CD4-positive, alpha-beta T cell treated with Interleukin-17A for 1 hour (primary cell): ENCODE measurements around the gene NFAT5.

Experiments
- DNase-seq: peaks from one replicate; pipeline ENCODE4 v3.0.0-alpha.2; 2020

The NFAT5 gene

GRCh38 chr16:69744363-69745231 lies 178.8 kb downstream of the NFAT5 start:
- no peak for DNase-seq

DNA sequence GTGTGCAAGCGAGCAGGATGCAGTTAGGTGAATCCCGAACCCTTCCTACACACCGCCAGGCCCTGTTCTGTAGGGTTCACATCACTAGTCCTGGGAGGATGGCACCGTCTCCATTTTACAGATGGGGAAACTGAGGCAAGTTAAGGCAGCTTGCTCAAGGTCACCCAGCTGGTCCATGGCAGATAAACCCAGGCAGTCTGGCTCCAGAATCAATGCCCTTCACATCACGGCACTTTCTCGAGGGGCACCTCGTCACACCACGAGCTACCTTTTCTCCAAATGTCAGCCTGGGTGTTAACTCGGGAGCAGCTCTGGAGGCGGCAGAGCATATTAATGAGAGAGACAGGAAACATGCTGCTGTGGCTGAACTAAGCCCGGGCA lies 179.5 kb downstream of the NFAT5 start:
- no peak for DNase-seq

- DNase-seq: no peak
These were observed 180.2 kb downstream of the NFAT5 start for GRCh38 chr16:69745959-69746358.

DNA sequence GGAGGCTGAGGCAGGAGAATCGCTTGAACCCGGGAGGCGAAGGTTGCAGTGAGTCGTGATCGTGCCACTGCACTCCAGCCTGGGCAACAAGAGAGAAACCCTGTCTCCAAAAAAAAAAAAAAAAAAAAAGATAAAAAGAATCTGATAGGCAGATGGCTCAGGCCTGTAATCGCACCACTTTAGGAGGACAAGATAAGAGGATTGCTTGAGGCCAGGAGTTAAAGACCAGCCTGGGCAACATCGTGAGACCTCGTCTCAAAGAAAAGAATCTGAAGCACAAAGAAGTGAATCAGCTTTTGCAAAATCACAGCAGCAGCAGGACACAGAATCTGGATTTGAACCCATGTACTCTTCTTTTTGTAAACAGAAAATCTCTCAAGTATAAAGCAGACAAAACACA lies 181.3 kb downstream of the NFAT5 start:
- DNase-seq: no peak

- no peak for DNase-seq
These were observed 183.1 kb downstream of the NFAT5 start for GRCh38 chr16:69748694-69749345.

DNA sequence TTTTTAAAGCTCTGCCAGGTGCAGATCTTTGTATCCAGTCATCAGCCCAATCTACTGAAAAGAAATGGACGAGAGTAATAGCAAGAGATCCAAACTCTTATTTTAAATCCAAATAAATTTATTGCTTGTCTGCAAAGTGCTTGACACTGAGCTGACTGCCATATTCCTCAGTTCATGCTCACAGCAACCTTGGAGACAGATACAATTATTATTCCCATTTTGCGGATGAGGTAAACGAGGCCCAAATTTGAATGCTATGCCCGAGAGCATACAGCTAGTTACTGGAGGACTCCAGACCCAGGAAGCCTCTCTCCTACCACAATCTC lies 188.3 kb downstream of the NFAT5 start:
- DNase-seq: peak; percentile 7
